Mesendoderm (in vitro differentiated cells): ENCODE measurements around the gene RNASE8.

Experiments used
- DNase-seq: peaks from one replicate; pipeline ENCODE4 v3.0.0; 2013
- H2AK5ac ChIP-seq: 2 replicates; pipeline ENCODE4 v1.6.1; 2013; ENCODE audit warnings: low read length, inconsistent platforms
- H2BK120ac ChIP-seq: 2 replicates; pipeline ENCODE4 v1.6.1; 2013; ENCODE audit warnings: low read depth, mild to moderate bottlenecking, low read length, moderate library complexity, mixed read lengths
- H2BK15ac ChIP-seq: replicated peaks from 2 replicates; pipeline ENCODE4 v1.6.1; 2013; ENCODE audit warnings: low read depth, mild to moderate bottlenecking, moderate library complexity
- H2BK5ac ChIP-seq: 2 replicates; pipeline ENCODE4 v1.6.1; 2013; ENCODE audit warnings: low read length, inconsistent platforms
- H3K18ac ChIP-seq: 2 replicates; pipeline ENCODE4 v1.6.1; 2013; ENCODE audit warnings: mild to moderate bottlenecking, low read length, mixed read lengths
- H3K23ac ChIP-seq: one replicate; pipeline ENCODE4 v1.6.1; 2013; ENCODE audit warnings: low read length
- H3K27ac ChIP-seq: 2 replicates; pipeline ENCODE4 v1.5.1; 2013; ENCODE audit warnings: low read depth, mild to moderate bottlenecking, inconsistent platforms, low read length, moderate library complexity
- H3K27me3 ChIP-seq: 2 replicates; pipeline ENCODE4 v1.6.1; 2013; ENCODE audit warnings: low read length, control low read depth, mild to moderate bottlenecking, inconsistent platforms; ENCODE audit not compliant: insufficient read depth, poor library complexity
- H3K36me3 ChIP-seq: 2 replicates; pipeline ENCODE4 v1.6.1; 2013; ENCODE audit warnings: low read length, inconsistent platforms; ENCODE audit not compliant: control insufficient read depth, insufficient read depth
- H3K4ac ChIP-seq: one replicate; pipeline ENCODE4 v1.6.1; 2013; ENCODE audit warnings: low read depth, mild to moderate bottlenecking, low read length, moderate library complexity
- H3K4me1 ChIP-seq: 2 replicates; pipeline ENCODE4 v1.6.1; 2013; ENCODE audit warnings: low read depth, low read length, inconsistent platforms; ENCODE audit not compliant: control insufficient read depth
- H3K4me2 ChIP-seq: 2 replicates; pipeline ENCODE4 v1.6.1; 2013; ENCODE audit warnings: low read length
- H3K4me3 ChIP-seq: 2 replicates; pipeline ENCODE4 v1.5.1; 2013; ENCODE audit warnings: mild to moderate bottlenecking, low read length
- H3K56ac ChIP-seq: one replicate; pipeline ENCODE4 v1.6.1; 2013; ENCODE audit warnings: low read length
- H3K79me1 ChIP-seq: 2 replicates; pipeline ENCODE4 v1.6.1; 2013; ENCODE audit warnings: low read length, inconsistent platforms
- H3K79me2 ChIP-seq: 2 replicates; pipeline ENCODE4 v1.6.1; 2013; ENCODE audit warnings: mild to moderate bottlenecking, low read length; ENCODE audit not compliant: control insufficient read depth, insufficient read depth
- H3K9ac ChIP-seq: 2 replicates; pipeline ENCODE4 v1.6.1; 2013; ENCODE audit warnings: low read length, inconsistent platforms
- H4K5ac ChIP-seq: one replicate; pipeline ENCODE4 v1.6.1; 2013; ENCODE audit warnings: low read length
- H4K8ac ChIP-seq: one replicate; pipeline ENCODE4 v1.6.1; 2013; ENCODE audit warnings: low read depth, mild to moderate bottlenecking, control low read depth, low read length, moderate library complexity
- WGBS: extraction: QIAGEN DNeasy Blood & Tissue Kit; methylation state at CpG from one replicate; pipeline ENCODE4 v1.1.7; 2013; ENCODE audit warnings: low lambda C conversion rate, missing lambda C conversion rate; ENCODE audit not compliant: insufficient coverage; ENCODE audit errors: extremely low coverage; 5-methylcytosine and 5-hydroxymethylcytosine counted together

RNASE8 gene

GRCh38 chr14:21025371-21026273, 32.0 kb upstream of the RNASE8 start:
- Histone ChIP-seq H4K5ac (no peak overlapping the region), H3K79me2 (no peaks in the 10 kb centered on the region), H2BK15ac (peak overlapping the region; percentile 5), H3K18ac (peak overlapping the region; percentile 68), H2BK120ac (peak overlapping the region; percentile 62), H3K4ac (peak overlapping the region; percentile 28), H3K4me3 (peak overlapping the region; percentile 18), H3K27ac (peak overlapping the region; percentile 29), H3K23ac (no peak overlapping the region), H3K27me3 (no peaks in the 10 kb centered on the region), H3K79me1 (no peaks in the 10 kb centered on the region), H3K4me1 (peaks cover 9% of the 10 kb centered on the region), H3K36me3 (no peaks in the 10 kb centered on the region), H4K8ac (no peak overlapping the region), H3K56ac (peak overlapping the region; percentile 82), H3K9ac (peak overlapping the region; percentile 60), H3K4me2 (peak overlapping the region; percentile 26), H2AK5ac (no peak overlapping the region), H2BK5ac (peak overlapping the region; percentile 24)
- WGBS: no CpG with 5 or more reads among the region's 58 CpGs
- DNase-seq: peak; percentile 82

GRCh38 chr14:21026274-21026987, 31.2 kb upstream of the RNASE8 start:
- Histone ChIP-seq H3K56ac (peak overlapping the region; percentile 77), H3K79me1 (no peaks in the 10 kb centered on the region), H3K27me3 (no peaks in the 10 kb centered on the region), H3K36me3 (no peaks in the 10 kb centered on the region), H4K5ac (no peak overlapping the region), H3K4me3 (no peak overlapping the region), H3K4me1 (peaks cover 9% of the 10 kb centered on the region), H3K27ac (peak overlapping the region; percentile 26), H3K18ac (peak overlapping the region; percentile 68), H3K4me2 (no peak overlapping the region), H3K23ac (no peak overlapping the region), H2BK120ac (peak overlapping the region; percentile 62), H3K4ac (peak overlapping the region; percentile 44), H3K9ac (peak overlapping the region; percentile 55), H2BK5ac (no peak overlapping the region), H2BK15ac (peak overlapping the region; percentile 5), H4K8ac (no peak overlapping the region), H3K79me2 (no peaks in the 10 kb centered on the region), H2AK5ac (no peak overlapping the region)
- DNase-seq: no peak
- WGBS: no CpG with 5 or more reads among the region's 7 CpGs

GRCh38 chr14:21026988-21027315, 30.7 kb upstream of the RNASE8 start:
- Histone ChIP-seq H2BK5ac (no peak overlapping the region), H3K79me2 (no peaks in the 10 kb centered on the region), H4K5ac (no peak overlapping the region), H3K4me2 (no peak overlapping the region), H4K8ac (no peak overlapping the region), H3K4me1 (peaks cover 9% of the 10 kb centered on the region), H3K18ac (no peak overlapping the region), H3K4ac (peak overlapping the region; percentile 44), H3K4me3 (no peak overlapping the region), H2BK15ac (no peak overlapping the region), H3K56ac (peak overlapping the region; percentile 68), H3K27me3 (no peaks in the 10 kb centered on the region), H3K27ac (no peak overlapping the region), H3K9ac (no peak overlapping the region), H2AK5ac (no peak overlapping the region), H2BK120ac (no peak overlapping the region), H3K36me3 (no peaks in the 10 kb centered on the region), H3K79me1 (no peaks in the 10 kb centered on the region), H3K23ac (no peak overlapping the region)
- DNase-seq: peak; percentile 77
- WGBS: no CpG with 5 or more reads among the region's 3 CpGs

- Histone ChIP-seq H3K27me3 (no peaks in the 10 kb centered on the region), H3K79me1 (no peaks in the 10 kb centered on the region), H3K56ac (no peak within 1 kb of the TSS), H4K5ac (no peak within 1 kb of the TSS), H3K4me3 (no peak within 1 kb of the TSS), H2AK5ac (no peak within 1 kb of the TSS), H3K4me1 (peaks cover 9% of the 10 kb centered on the region), H2BK120ac (no peak within 1 kb of the TSS), H2BK5ac (no peak within 1 kb of the TSS), H3K36me3 (no peaks in the 10 kb centered on the region), H3K27ac (no peak within 1 kb of the TSS), H3K23ac (no peak within 1 kb of the TSS), H3K4ac (no peak within 1 kb of the TSS), H2BK15ac (no peak within 1 kb of the TSS), H3K79me2 (no peaks in the 10 kb centered on the region), H3K4me2 (no peak within 1 kb of the TSS), H3K18ac (no peak within 1 kb of the TSS), H3K9ac (no peak within 1 kb of the TSS), H4K8ac (no peak within 1 kb of the TSS)
- DNase-seq: no peak
- WGBS: no CpG with 5 or more reads among the region's 5 CpGs
Observed at GRCh38 chr14:21029917-21030316, 27.7 kb upstream of the RNASE8 start, which contains the start of gene TPPP2. Gene TPPP2, plus strand, starts transcription at chr14:21030217. Its CDS starts 365 bp downstream, at chr14:21030582.

GRCh38 chr14:21030531-21030930, 27.1 kb upstream of the RNASE8 start:
- no peak overlapping the region for H2AK5ac ChIP-seq
- H3K56ac ChIP-seq: no peak overlapping the region
- no peaks in the 10 kb centered on the region for H3K79me2 ChIP-seq
- no peak overlapping the region for H2BK15ac ChIP-seq
- H3K4me2 ChIP-seq: no peak overlapping the region
- H3K4me1 ChIP-seq: peaks cover 9% of the 10 kb centered on the region
- H3K9ac ChIP-seq: no peak overlapping the region
- DNase-seq: no peak
- no peaks in the 10 kb centered on the region for H3K36me3 ChIP-seq
- no peak overlapping the region for H3K4ac ChIP-seq
- no peak overlapping the region for H2BK5ac ChIP-seq
- WGBS: no CpG with 5 or more reads among the region's 12 CpGs
- H3K23ac ChIP-seq: no peak overlapping the region
- H4K8ac ChIP-seq: no peak overlapping the region
- no peaks in the 10 kb centered on the region for H3K27me3 ChIP-seq
- H2BK120ac ChIP-seq: no peak overlapping the region
- H4K5ac ChIP-seq: no peak overlapping the region
- H3K27ac ChIP-seq: no peak overlapping the region
- no peaks in the 10 kb centered on the region for H3K79me1 ChIP-seq
- no peak overlapping the region for H3K4me3 ChIP-seq
- no peak overlapping the region for H3K18ac ChIP-seq
